CD4-positive, alpha-beta T cell (primary cell): ENCODE measurements around the gene ELP4. TPM values are rescaled to one million over a fixed set of nuclear protein-coding genes. Genes with fewer than 3 reads are reported as not detected.
"Not testable (repeated sequence)": the region's sequence is repeated elsewhere in the genome, so short reads cannot be mapped to it uniquely, and the experiment has no call there.

Source experiments
- ATAC-seq: fragments of 200-7000 bp; cut with Tn5 transposase; one replicate; pipeline ENCODE4 v1.10.0; 2022; ENCODE audit warnings: mild to moderate bottlenecking; ENCODE audit not compliant: poor library complexity
- CTCF ChIA-PET: fragments of 350-600 bp; sonication (Branson Sonifier 250); formaldehyde crosslinking; loops from one replicate; lab custom pipeline; 2021; ENCODE audit warnings: antibody characterized with exemption, inconsistent platforms; lab: Charles Lee
- POLR2A ChIA-PET: fragments of 350-600 bp; sonication (Branson Sonifier 250); formaldehyde crosslinking; loops from one replicate; lab custom pipeline; 2021; ENCODE audit warnings: antibody characterized with exemption, inconsistent platforms; lab: Charles Lee
- DNase-seq, 14 experiments: peaks; one replicate each; pipeline ENCODE4 v3.0.0-alpha.2; 2013 to 2020; ENCODE audit warnings: mixed read lengths in 2 of 14
- H3K27ac ChIP-seq, 2 donors: one replicate each; pipeline versions ENCODE4 v1.5.1 to v1.7.0; 2013; ENCODE audit warnings: low read length in 2 of 2, low read depth in 1 of 2, mild to moderate bottlenecking in 1 of 2
- H3K27me3 ChIP-seq, 2 experiments: 1 replicate in 1 of 2; 2 replicates in 1 of 2; pipeline versions ENCODE4 v1.6.1 to v1.7.0; 2013; ENCODE audit warnings: low read length in 2 of 2, control low read depth in 1 of 2, mild to moderate bottlenecking in 1 of 2, moderate library complexity in 1 of 2; ENCODE audit not compliant: insufficient read depth in 2 of 2, control insufficient read depth in 1 of 2
- H3K36me3 ChIP-seq: one replicate; pipeline ENCODE4 v1.6.1; 2013; ENCODE audit warnings: low read length, control low read depth; ENCODE audit not compliant: insufficient read depth
- H3K4me1 ChIP-seq: one replicate; pipeline ENCODE4 v1.6.1; 2013; ENCODE audit warnings: low read length, control low read depth; ENCODE audit not compliant: insufficient read depth
- H3K4me3 ChIP-seq: one replicate; pipeline ENCODE4 v1.5.1; 2013; ENCODE audit warnings: mild to moderate bottlenecking, low read length, moderate library complexity
- H3K9me3 ChIP-seq, 2 experiments: 1 replicate in 1 of 2; 2 replicates in 1 of 2; pipeline versions ENCODE4 v1.6.1 to v1.7.0; 2013; ENCODE audit warnings: low read length in 2 of 2, mild to moderate bottlenecking in 2 of 2, control low read depth in 1 of 2, moderate library complexity in 1 of 2; ENCODE audit not compliant: control insufficient read depth in 1 of 2, insufficient read depth in 1 of 2
- H3K27ac Mint-ChIP-seq: one replicate; pipeline ENCODE4 v1.8.0; 2020; ENCODE audit warnings: mixed read lengths
- H3K27me3 Mint-ChIP-seq: one replicate; pipeline ENCODE4 v1.8.0; 2021; ENCODE audit warnings: mixed read lengths
- H3K36me3 Mint-ChIP-seq: one replicate; pipeline ENCODE4 v1.8.0; 2021; ENCODE audit warnings: low read depth, mixed read lengths
- H3K4me1 Mint-ChIP-seq: one replicate; pipeline ENCODE4 v1.8.0; 2021; ENCODE audit warnings: low read depth, mixed read lengths
- H3K4me3 Mint-ChIP-seq: one replicate; pipeline ENCODE4 v1.8.0; 2020; ENCODE audit warnings: mild to moderate bottlenecking, mixed read lengths
- H3K9me3 Mint-ChIP-seq: one replicate; pipeline ENCODE4 v1.8.0; 2020; ENCODE audit warnings: mixed read lengths
- intact Hi-C, 2 experiments: fragments of 100-400 bp; cut with DNase I in 1 of 2; cut with micrococcal nuclease in 1 of 2; formaldehyde crosslinking; loops; one replicate each; pipeline versions ENCODE4 v1.15.1 to v1.9.0; 2023 to 2025; cut with DNase I, micrococcal nuclease
- total RNA-seq, 174 experiments: library from RNA in 2 of 174; stranded (reverse) in 2 of 174; gene quantifications; one replicate each; pipeline ENCODE4 v1.2.3 and lab custom pipeline; 2021 to 2026
- TF ChIP-seq, protein P1 (sequence below): fragments of 200-600 bp; IDR thresholded peaks from one replicate; pipeline ENCODE4 v1.8.0; 2022; ENCODE audit warnings: antibody characterized with exemption, mild to moderate bottlenecking

Gene ELP4
- total RNA-seq, 2 experiments from 2014 or later: 9.5 to 10.3 TPM

DNA sequence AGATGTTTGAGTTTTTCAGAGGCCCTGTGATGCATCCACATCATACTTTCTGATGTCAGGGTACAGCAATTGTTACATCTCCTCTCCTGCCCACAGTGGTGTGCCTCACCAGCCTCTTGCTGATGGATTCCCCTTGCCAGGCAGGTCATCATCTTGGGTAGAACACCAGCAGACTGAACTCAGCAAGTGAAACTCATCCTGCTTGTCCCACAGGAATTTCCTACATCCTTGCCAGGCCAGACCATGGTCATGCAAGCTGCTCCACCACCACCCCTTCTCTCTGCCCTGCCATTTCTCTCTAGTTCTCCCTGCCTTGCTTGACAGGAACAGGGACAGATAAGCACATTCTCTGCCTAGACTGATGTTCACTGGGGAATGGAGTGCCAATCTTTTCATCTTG lies 215.6 kb downstream of the ELP4 start:
- H3K27ac Mint-ChIP-seq: no peak overlapping the region
- H3K9me3 Mint-ChIP-seq: peaks cover 3% of the 10 kb centered on the region
- TF ChIP-seq, protein P1, sequence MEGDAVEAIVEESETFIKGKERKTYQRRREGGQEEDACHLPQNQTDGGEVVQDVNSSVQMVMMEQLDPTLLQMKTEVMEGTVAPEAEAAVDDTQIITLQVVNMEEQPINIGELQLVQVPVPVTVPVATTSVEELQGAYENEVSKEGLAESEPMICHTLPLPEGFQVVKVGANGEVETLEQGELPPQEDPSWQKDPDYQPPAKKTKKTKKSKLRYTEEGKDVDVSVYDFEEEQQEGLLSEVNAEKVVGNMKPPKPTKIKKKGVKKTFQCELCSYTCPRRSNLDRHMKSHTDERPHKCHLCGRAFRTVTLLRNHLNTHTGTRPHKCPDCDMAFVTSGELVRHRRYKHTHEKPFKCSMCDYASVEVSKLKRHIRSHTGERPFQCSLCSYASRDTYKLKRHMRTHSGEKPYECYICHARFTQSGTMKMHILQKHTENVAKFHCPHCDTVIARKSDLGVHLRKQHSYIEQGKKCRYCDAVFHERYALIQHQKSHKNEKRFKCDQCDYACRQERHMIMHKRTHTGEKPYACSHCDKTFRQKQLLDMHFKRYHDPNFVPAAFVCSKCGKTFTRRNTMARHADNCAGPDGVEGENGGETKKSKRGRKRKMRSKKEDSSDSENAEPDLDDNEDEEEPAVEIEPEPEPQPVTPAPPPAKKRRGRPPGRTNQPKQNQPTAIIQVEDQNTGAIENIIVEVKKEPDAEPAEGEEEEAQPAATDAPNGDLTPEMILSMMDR: no peak
- Histone ChIP-seq H3K27ac (no peak overlapping the region), H3K4me3 (no peak overlapping the region), H3K27me3 (no peaks in the 10 kb centered on the region), H3K36me3 (no peaks in the 10 kb centered on the region), H3K4me1 (no peaks in the 10 kb centered on the region), H3K9me3 (no peaks in the 10 kb centered on the region)
- H3K4me1 Mint-ChIP-seq: no peaks in the 10 kb centered on the region
- DNase-seq: no peak
- intact Hi-C loops: no loop called here
- H3K27me3 Mint-ChIP-seq: no peaks in the 10 kb centered on the region
- CTCF ChIA-PET: no interaction called here
- POLR2A ChIA-PET: no interaction called here
- H3K36me3 Mint-ChIP-seq: peaks cover 77% of the 10 kb centered on the region
- no peak for ATAC-seq
- H3K4me3 Mint-ChIP-seq: no peak overlapping the region

DNA sequence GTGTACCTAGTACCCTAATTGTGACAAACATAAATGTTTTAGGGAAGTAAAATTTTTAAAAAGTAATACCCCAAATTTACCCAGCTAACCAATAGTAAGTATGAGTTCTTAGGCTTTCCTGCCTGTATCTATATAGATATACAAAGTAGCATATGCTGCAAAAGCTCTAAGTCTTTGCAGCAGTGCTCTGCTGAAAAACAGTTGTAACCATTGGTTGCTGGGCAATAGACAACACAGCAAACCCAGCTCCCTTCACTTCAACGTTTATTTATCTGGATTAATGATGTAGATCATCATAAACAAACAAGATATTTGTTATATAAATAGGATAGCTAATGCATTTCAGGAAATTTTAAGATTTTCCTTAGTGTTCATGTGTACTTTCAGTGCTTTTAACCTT lies 218.9 kb downstream of the ELP4 start:
- Histone ChIP-seq H3K36me3 (no peaks in the 10 kb centered on the region), H3K27ac (no peak overlapping the region), H3K9me3 (peaks cover 5 to 11% of the 10 kb centered on the region in 2 experiments), H3K4me1 (no peaks in the 10 kb centered on the region), H3K4me3 (no peak overlapping the region), H3K27me3 (no peaks in the 10 kb centered on the region)
- no peaks in the 10 kb centered on the region for H3K27me3 Mint-ChIP-seq
- H3K4me3 Mint-ChIP-seq: no peak overlapping the region
- TF ChIP-seq, protein P1: no peak
- DNase-seq (no peak), ATAC-seq (no peak)
- ChIA-PET CTCF (no interaction called here), POLR2A (no interaction called here)
- H3K4me1 Mint-ChIP-seq: no peaks in the 10 kb centered on the region
- H3K9me3 Mint-ChIP-seq: peaks cover 10% of the 10 kb centered on the region
- no peak overlapping the region for H3K27ac Mint-ChIP-seq
- H3K36me3 Mint-ChIP-seq: peaks cover 71% of the 10 kb centered on the region
- intact Hi-C loops: no loop called here

DNA sequence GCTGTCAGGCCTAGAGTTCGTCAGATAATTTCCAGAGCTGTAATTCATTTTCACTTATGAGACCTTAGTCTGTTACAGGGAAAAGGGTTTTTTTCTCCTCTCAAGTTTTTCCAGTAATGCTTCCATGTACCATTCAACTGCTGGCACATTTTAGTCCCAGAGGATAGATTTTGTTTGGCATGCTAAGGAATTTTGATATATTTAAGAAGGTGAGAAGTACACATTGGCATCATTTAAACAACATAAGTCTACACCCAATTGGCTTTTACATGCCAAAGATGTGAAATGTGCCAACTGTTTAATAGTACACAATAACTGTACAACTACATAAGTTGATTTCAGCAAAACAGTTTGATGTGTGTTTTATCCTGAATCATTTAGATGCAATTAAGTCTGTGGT lies 230.6 kb downstream of the ELP4 start:
- intact Hi-C loops: no loop called here

DNA sequence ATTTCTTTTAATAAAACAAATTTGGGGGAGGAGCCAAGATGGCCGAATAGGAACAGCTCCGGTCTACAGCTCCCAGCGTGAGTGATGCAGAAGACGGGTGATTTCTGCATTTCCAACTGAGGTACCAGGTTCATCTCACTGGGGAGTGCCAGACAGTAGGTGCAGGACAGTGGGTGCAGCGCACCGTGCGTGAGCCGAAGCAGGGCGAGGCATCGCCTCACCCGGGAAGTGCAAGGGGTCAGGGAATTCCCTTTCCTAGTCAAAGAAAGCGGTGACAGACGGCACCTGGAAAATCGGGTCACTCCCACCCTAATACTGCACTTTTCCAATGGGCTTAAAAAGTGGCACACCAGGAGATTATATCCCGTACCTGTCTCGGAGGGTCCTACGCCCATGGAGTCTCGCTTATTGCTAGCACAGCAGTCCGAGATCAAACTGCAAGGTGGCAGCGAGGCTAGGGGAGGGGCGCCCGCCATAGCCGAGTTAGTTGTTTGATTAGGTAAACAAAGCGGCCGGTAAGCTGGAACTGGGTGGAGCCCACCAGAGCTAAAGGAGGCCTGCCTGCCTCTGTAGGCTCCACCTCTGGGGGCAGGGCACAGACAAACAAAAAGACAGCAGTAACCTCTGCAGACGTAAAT lies 231.3 kb downstream of the ELP4 start:
- intact Hi-C loops, CTCF ChIA-PET: not testable (repeated sequence)
- peaks cover 29% of the 10 kb centered on the region for H3K36me3 Mint-ChIP-seq

More for the DNA sequence above, 230.6 kb downstream of the ELP4 start:
- Histone ChIP-seq H3K36me3 (no peaks in the 10 kb centered on the region), H3K9me3 (peaks cover 0 to 14% of the 10 kb centered on the region in 2 experiments), H3K27me3 (no peaks in the 10 kb centered on the region), H3K27ac (no peak overlapping the region), H3K4me3 (no peak overlapping the region), H3K4me1 (no peaks in the 10 kb centered on the region)
- Mint-ChIP-seq H3K9me3 (peaks cover 14% of the 10 kb centered on the region), H3K36me3 (peaks cover 32% of the 10 kb centered on the region), H3K27me3 (no peaks in the 10 kb centered on the region), H3K4me1 (no peaks in the 10 kb centered on the region), H3K4me3 (no peak overlapping the region), H3K27ac (no peak overlapping the region)
- no peak for DNase-seq
- ATAC-seq: no peak
- POLR2A ChIA-PET: no interaction called here
- TF ChIP-seq, protein P1: no peak
- CTCF ChIA-PET: no interaction called here

More for the DNA sequence above, 231.3 kb downstream of the ELP4 start:
- H3K9me3 Mint-ChIP-seq: peaks cover 14% of the 10 kb centered on the region
- H3K27ac ChIP-seq, H3K4me1 ChIP-seq, H3K4me3 ChIP-seq, H3K27ac Mint-ChIP-seq, DNase-seq, H3K4me1 Mint-ChIP-seq, H3K27me3 ChIP-seq, H3K36me3 ChIP-seq, H3K4me3 Mint-ChIP-seq, ATAC-seq, H3K27me3 Mint-ChIP-seq, POLR2A ChIA-PET: not testable (repeated sequence)
- peaks cover 0 to 14% of the 10 kb centered on the region in 2 experiments for H3K9me3 ChIP-seq
